HCT116 (cell line): Measurements from ENCODE around the gene RIMBP2. TPM values are rescaled to one million over a fixed set of nuclear protein-coding genes. Genes with fewer than 3 reads are reported as not detected.

Experiments used
- ATAC-seq: fragments of 200-7000 bp; cut with Tn5 transposase; 2 replicates; pipeline ENCODE4 v1.9.1; 2020; ENCODE audit warnings: mild to moderate bottlenecking, moderate library complexity
- BruUV-seq: library from RNA; stranded (reverse); fragments of 400-500 nt; replicated peaks from 2 replicates; lab custom pipeline; 2021; lab: Mats Ljungman, UMichigan
- CTCF ChIA-PET: fragments of 300-600 bp; sonication (Branson Sonifier 250); formaldehyde crosslinking; loops from one replicate; lab custom pipeline; 2021; ENCODE audit warnings: antibody characterized with exemption; lab: Charles Lee
- POLR2A ChIA-PET: fragments of 300-600, 350-600 bp; sonication (Branson Sonifier 250); formaldehyde crosslinking; loops from one replicate; lab custom pipeline; 2021; ENCODE audit warnings: antibody characterized with exemption; lab: Charles Lee
- RAD21 ChIA-PET, 2 experiments: fragments of 300-600 bp; sonication (Branson Sonifier 250); formaldehyde crosslinking; loops; one replicate each; lab custom pipeline; 2023; ENCODE audit warnings: low total read pairs in 2 of 2; ENCODE audit not compliant: uncharacterized antibody in 2 of 2, unreplicated experiment in 2 of 2, low non-redundant PET in 1 of 2; lab: Charles Lee
- DNase-seq: peaks from one replicate; pipeline ENCODE4 v3.0.0-alpha.2; 2010; ENCODE audit warnings: low read depth, low spot score
- H2AFZ ChIP-seq: fragments of 200-600 bp; shearing (Covaris generic), sonication (generic); 2 replicates; pipeline ENCODE4 v1.6.1; 2017; ENCODE audit warnings: low read depth, mixed run types, mixed read lengths, antibody characterized with exemption, low read length; ENCODE audit not compliant: poor library complexity, severe bottlenecking
- H3K27ac ChIP-seq: 2 replicates; pipeline ENCODE4 v1.5.1; 2012; ENCODE audit warnings: low read depth, low read length
- H3K27me3 ChIP-seq: fragments of 200-600 bp; sonication (generic); 2 replicates; pipeline ENCODE4 v1.6.1; 2016; ENCODE audit warnings: mixed run types, low read length, mixed read lengths; ENCODE audit not compliant: insufficient read depth
- H3K36me3 ChIP-seq, 2 experiments: fragments of 200-500 bp in 1 of 2; fragments of 200-600 bp in 1 of 2; sonication (Bioruptor generic) in 1 of 2; sonication (generic) in 1 of 2; 2 replicates each; pipeline versions ENCODE4 v1.5.1 to v1.6.1; 2014 to 2016; ENCODE audit warnings: low read length in 2 of 2, inconsistent platforms in 1 of 2, mixed read lengths in 1 of 2, mixed run types in 1 of 2; ENCODE audit not compliant: insufficient read depth in 2 of 2, control insufficient read depth in 1 of 2
- H3K4me1 ChIP-seq, 2 experiments: fragments of 200-600 bp in 1 of 2; sonication (generic) in 1 of 2; 2 replicates each; pipeline versions ENCODE4 v1.5.1 to v1.6.1; 2012 to 2017; ENCODE audit warnings: low read length in 2 of 2, inconsistent platforms in 1 of 2, mild to moderate bottlenecking in 1 of 2, mixed read lengths in 1 of 2, mixed run types in 1 of 2, moderate library complexity in 1 of 2; ENCODE audit not compliant: insufficient read depth in 2 of 2, control insufficient read depth in 1 of 2
- H3K4me2 ChIP-seq: fragments of 200-600 bp; sonication (generic); 2 replicates; pipeline ENCODE4 v1.6.1; 2017; ENCODE audit warnings: mixed run types, low read length, mixed read lengths
- H3K4me3 ChIP-seq, 2 experiments: fragments of 200-600 bp in 1 of 2; sonication (generic) in 1 of 2; replicated peaks in 1 of 2; 2 replicates each; pipeline ENCODE4 v1.5.1; 2011 to 2016; ENCODE audit warnings: low read length in 2 of 2, control low read depth in 1 of 2, low read depth in 1 of 2, mild to moderate bottlenecking in 1 of 2, mixed read lengths in 1 of 2, mixed run types in 1 of 2
- H3K79me2 ChIP-seq: fragments of 200-600 bp; sonication (generic); 2 replicates; pipeline ENCODE4 v1.6.1; 2017; ENCODE audit warnings: mild to moderate bottlenecking, mixed run types, low read length, moderate library complexity, mixed read lengths; ENCODE audit not compliant: insufficient read depth
- H3K9ac ChIP-seq: fragments of 200-600 bp; sonication (generic); 2 replicates; pipeline ENCODE4 v1.6.1; 2016; ENCODE audit warnings: low read length, mixed read lengths
- H3K9me2 ChIP-seq: fragments of 200-600 bp; sonication (generic), shearing (Covaris generic); 2 replicates; pipeline ENCODE4 v1.6.1; 2017; ENCODE audit warnings: mixed run types, mild to moderate bottlenecking, moderate library complexity; ENCODE audit not compliant: insufficient read depth
- H3K9me3 ChIP-seq, 2 experiments: fragments of 200-500 bp in 1 of 2; fragments of 200-600 bp in 1 of 2; sonication (Bioruptor generic) in 1 of 2; sonication (generic) in 1 of 2; 2 replicates each; pipeline ENCODE4 v1.6.1; 2014 to 2017; ENCODE audit warnings: low read length in 2 of 2, mixed read lengths in 2 of 2, inconsistent platforms in 1 of 2, low read depth in 1 of 2, mild to moderate bottlenecking in 1 of 2, mixed run types in 1 of 2, moderate library complexity in 1 of 2; ENCODE audit not compliant: control insufficient read depth in 1 of 2, insufficient read depth in 1 of 2
- H4K20me1 ChIP-seq: fragments of 200-600 bp; sonication (generic), shearing (Covaris generic); 2 replicates; pipeline ENCODE4 v1.6.1; 2017; ENCODE audit warnings: mixed run types, mild to moderate bottlenecking, moderate library complexity; ENCODE audit not compliant: insufficient read depth
- CBX3 ChIP-seq: IDR thresholded peaks from 2 replicates; pipeline ENCODE4 v1.6.1; 2012; ENCODE audit warnings: low read depth
- CEBPB ChIP-seq: IDR thresholded peaks from 2 replicates; pipeline ENCODE4 v1.6.1; 2012; ENCODE audit warnings: low read depth
- ELF1 ChIP-seq: IDR thresholded peaks from 2 replicates; pipeline ENCODE4 v1.6.1; 2012; ENCODE audit warnings: low read depth, borderline replicate concordance
- FOSL1 ChIP-seq: IDR thresholded peaks from 2 replicates; pipeline ENCODE4 v1.6.1; 2012; ENCODE audit warnings: low read depth
- JUND ChIP-seq: IDR thresholded peaks from 2 replicates; pipeline ENCODE4 v1.6.1; 2012
- POLR2AphosphoS5 ChIP-seq: IDR thresholded peaks from 2 replicates; pipeline ENCODE4 v1.6.1; 2011; ENCODE audit warnings: mild to moderate bottlenecking, low read depth, low read length, moderate library complexity
- RAD21 ChIP-seq: IDR thresholded peaks from 2 replicates; pipeline ENCODE4 v1.6.1; 2012; ENCODE audit warnings: low read depth, mild to moderate bottlenecking
- SIN3A ChIP-seq: IDR thresholded peaks from 2 replicates; pipeline ENCODE4 v1.6.1; 2012; ENCODE audit warnings: low read depth
- SP1 ChIP-seq: IDR thresholded peaks from 2 replicates; pipeline ENCODE4 v1.6.1; 2012; ENCODE audit warnings: low read depth
- SRF ChIP-seq: IDR thresholded peaks from 2 replicates; pipeline ENCODE4 v1.6.1; 2012; ENCODE audit warnings: low read depth
- TCF7L2 ChIP-seq: IDR thresholded peaks from 2 replicates; pipeline ENCODE4 v1.7.0; 2011; ENCODE audit warnings: borderline replicate concordance, inconsistent platforms; ENCODE audit not compliant: insufficient read depth, insufficient read length; ENCODE audit errors: extremely low read depth
- ZFX ChIP-seq: fragments of 450-650 bp; IDR thresholded peaks from 2 replicates; pipeline ENCODE4 v1.6.1; 2017
- ZNF274 ChIP-seq: fragments of 200-500 bp; sonication (Bioruptor generic); IDR thresholded peaks from 2 replicates; pipeline ENCODE4 v1.6.1; 2014; ENCODE audit warnings: mild to moderate bottlenecking, low read depth, low read length, inconsistent platforms
- intact Hi-C: fragments of 100-400 bp; cut with micrococcal nuclease; formaldehyde crosslinking; loops from 2 replicates; pipeline ENCODE4 v1.10.0; 2022
- total RNA-seq: library from RNA; stranded (reverse); gene quantifications from one replicate; pipeline ENCODE4 v1.2.1, GENCODE V29; 2021; ENCODE audit not compliant: unreplicated experiment
- TF ChIP-seq, protein P1 (sequence below): IDR thresholded peaks from 2 replicates; pipeline ENCODE4 v1.6.1; 2011; ENCODE audit warnings: mild to moderate bottlenecking, low read length, moderate library complexity; ENCODE audit not compliant: insufficient replicate concordance; ENCODE audit errors: extremely low read depth
- TF ChIP-seq, protein P2 (sequence below): IDR thresholded peaks from 2 replicates; pipeline ENCODE4 v1.6.1; 2012; ENCODE audit warnings: low read depth
- TF ChIP-seq, protein P3 (sequence below): IDR thresholded peaks from 2 replicates; pipeline ENCODE4 v1.6.1; 2012
- TF ChIP-seq, protein P4 (sequence below), 3 experiments: fragments of 200-600 bp in 1 of 3; sonication (generic) in 1 of 3; IDR thresholded peaks in 2 of 3; conservative IDR thresholded peaks in 1 of 3; 2 replicates each; pipeline ENCODE4 v1.5.1; 2012 to 2017; ENCODE audit warnings: low read depth in 2 of 3, low read length in 2 of 3, antibody characterized with exemption in 1 of 3, borderline replicate concordance in 1 of 3, control low read depth in 1 of 3, mild to moderate bottlenecking in 1 of 3, mixed read lengths in 1 of 3, mixed run types in 1 of 3, moderate library complexity in 1 of 3; ENCODE audit not compliant: insufficient read depth in 1 of 3
- TF ChIP-seq, protein P5 (sequence below): IDR thresholded peaks from 2 replicates; pipeline ENCODE4 v1.6.1; 2012

RIMBP2 gene
- total RNA-seq, 1 experiment from 2014 or later: not detected

DNA sequence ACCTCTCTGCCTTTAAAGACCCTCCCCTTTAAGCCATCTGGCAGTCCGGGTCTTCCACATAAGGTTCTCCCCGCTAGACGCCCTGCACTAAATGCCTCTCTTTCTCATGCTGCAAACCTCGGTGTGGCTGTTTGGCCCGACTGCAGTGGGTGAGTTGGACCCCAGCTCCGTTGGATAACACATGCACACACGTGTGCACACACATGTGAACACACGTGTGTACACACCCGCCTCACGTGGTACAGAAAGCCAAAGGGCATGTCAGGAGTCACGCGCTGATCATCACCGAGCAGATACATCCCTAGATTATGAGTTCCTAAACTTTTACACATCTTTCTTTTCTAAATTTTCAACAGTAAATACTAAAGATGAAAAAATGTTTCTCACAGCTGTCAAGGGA lies 68.3 kb downstream of the RIMBP2 start:
- TF ChIP-seq, protein P1, sequence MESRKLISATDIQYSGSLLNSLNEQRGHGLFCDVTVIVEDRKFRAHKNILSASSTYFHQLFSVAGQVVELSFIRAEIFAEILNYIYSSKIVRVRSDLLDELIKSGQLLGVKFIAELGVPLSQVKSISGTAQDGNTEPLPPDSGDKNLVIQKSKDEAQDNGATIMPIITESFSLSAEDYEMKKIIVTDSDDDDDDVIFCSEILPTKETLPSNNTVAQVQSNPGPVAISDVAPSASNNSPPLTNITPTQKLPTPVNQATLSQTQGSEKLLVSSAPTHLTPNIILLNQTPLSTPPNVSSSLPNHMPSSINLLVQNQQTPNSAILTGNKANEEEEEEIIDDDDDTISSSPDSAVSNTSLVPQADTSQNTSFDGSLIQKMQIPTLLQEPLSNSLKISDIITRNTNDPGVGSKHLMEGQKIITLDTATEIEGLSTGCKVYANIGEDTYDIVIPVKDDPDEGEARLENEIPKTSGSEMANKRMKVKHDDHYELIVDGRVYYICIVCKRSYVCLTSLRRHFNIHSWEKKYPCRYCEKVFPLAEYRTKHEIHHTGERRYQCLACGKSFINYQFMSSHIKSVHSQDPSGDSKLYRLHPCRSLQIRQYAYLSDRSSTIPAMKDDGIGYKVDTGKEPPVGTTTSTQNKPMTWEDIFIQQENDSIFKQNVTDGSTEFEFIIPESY: no peak
- no peak for TF ChIP-seq SP1
- no peak for TF ChIP-seq CEBPB
- no peak for TF ChIP-seq TCF7L2
- TF ChIP-seq ZFX: no peak
- TF ChIP-seq SIN3A: no peak
- TF ChIP-seq, protein P2, sequence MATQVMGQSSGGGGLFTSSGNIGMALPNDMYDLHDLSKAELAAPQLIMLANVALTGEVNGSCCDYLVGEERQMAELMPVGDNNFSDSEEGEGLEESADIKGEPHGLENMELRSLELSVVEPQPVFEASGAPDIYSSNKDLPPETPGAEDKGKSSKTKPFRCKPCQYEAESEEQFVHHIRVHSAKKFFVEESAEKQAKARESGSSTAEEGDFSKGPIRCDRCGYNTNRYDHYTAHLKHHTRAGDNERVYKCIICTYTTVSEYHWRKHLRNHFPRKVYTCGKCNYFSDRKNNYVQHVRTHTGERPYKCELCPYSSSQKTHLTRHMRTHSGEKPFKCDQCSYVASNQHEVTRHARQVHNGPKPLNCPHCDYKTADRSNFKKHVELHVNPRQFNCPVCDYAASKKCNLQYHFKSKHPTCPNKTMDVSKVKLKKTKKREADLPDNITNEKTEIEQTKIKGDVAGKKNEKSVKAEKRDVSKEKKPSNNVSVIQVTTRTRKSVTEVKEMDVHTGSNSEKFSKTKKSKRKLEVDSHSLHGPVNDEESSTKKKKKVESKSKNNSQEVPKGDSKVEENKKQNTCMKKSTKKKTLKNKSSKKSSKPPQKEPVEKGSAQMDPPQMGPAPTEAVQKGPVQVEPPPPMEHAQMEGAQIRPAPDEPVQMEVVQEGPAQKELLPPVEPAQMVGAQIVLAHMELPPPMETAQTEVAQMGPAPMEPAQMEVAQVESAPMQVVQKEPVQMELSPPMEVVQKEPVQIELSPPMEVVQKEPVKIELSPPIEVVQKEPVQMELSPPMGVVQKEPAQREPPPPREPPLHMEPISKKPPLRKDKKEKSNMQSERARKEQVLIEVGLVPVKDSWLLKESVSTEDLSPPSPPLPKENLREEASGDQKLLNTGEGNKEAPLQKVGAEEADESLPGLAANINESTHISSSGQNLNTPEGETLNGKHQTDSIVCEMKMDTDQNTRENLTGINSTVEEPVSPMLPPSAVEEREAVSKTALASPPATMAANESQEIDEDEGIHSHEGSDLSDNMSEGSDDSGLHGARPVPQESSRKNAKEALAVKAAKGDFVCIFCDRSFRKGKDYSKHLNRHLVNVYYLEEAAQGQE: no peak
- TF ChIP-seq CBX3: no peak
- TF ChIP-seq, protein P3, sequence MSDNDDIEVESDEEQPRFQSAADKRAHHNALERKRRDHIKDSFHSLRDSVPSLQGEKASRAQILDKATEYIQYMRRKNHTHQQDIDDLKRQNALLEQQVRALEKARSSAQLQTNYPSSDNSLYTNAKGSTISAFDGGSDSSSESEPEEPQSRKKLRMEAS: no peak
- TF ChIP-seq, protein P4, sequence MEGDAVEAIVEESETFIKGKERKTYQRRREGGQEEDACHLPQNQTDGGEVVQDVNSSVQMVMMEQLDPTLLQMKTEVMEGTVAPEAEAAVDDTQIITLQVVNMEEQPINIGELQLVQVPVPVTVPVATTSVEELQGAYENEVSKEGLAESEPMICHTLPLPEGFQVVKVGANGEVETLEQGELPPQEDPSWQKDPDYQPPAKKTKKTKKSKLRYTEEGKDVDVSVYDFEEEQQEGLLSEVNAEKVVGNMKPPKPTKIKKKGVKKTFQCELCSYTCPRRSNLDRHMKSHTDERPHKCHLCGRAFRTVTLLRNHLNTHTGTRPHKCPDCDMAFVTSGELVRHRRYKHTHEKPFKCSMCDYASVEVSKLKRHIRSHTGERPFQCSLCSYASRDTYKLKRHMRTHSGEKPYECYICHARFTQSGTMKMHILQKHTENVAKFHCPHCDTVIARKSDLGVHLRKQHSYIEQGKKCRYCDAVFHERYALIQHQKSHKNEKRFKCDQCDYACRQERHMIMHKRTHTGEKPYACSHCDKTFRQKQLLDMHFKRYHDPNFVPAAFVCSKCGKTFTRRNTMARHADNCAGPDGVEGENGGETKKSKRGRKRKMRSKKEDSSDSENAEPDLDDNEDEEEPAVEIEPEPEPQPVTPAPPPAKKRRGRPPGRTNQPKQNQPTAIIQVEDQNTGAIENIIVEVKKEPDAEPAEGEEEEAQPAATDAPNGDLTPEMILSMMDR (IDR thresholded peaks at IDR 0.05 in 2 of 3, conservative IDR thresholded peaks at IDR 0.05 in 1 of 3; ENCODE audit: borderline replicate concordance in 1 of 3, insufficient read depth in 1 of 3, low read depth in 2 of 3, low read length in 2 of 3): no peak
- TF ChIP-seq, protein P5, sequence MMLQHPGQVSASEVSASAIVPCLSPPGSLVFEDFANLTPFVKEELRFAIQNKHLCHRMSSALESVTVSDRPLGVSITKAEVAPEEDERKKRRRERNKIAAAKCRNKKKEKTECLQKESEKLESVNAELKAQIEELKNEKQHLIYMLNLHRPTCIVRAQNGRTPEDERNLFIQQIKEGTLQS: no peak
- TF ChIP-seq FOSL1: no peak
- TF ChIP-seq RAD21: no peak
- TF ChIP-seq ELF1: no peak
- no peak for TF ChIP-seq POLR2AphosphoS5
- TF ChIP-seq SRF: no peak
- no peak for TF ChIP-seq ZNF274
- TF ChIP-seq JUND: no peak
- no peaks in the 10 kb centered on the region for H3K27me3 ChIP-seq
- CTCF ChIA-PET: no interaction called here
- no peaks in the 10 kb centered on the region for H3K9me3 ChIP-seq
- no peaks in the 10 kb centered on the region for H3K4me1 ChIP-seq
- no peak overlapping the region for H3K4me2 ChIP-seq
- POLR2A ChIA-PET: no interaction called here
- H3K36me3 ChIP-seq: no peaks in the 10 kb centered on the region
- ATAC-seq (no peak), DNase-seq (no peak)
- H4K20me1 ChIP-seq: no peaks in the 10 kb centered on the region
- RAD21 ChIA-PET: no interaction called here
- no peak overlapping the region for H2AFZ ChIP-seq
- no peaks in the 10 kb centered on the region for H3K79me2 ChIP-seq
- BruUV-seq: no TSS peak
- intact Hi-C loops: no loop called here
- no peak overlapping the region for H3K4me3 ChIP-seq
- no peaks in the 10 kb centered on the region for H3K9me2 ChIP-seq
- H3K9ac ChIP-seq: no peak overlapping the region
- no peak overlapping the region for H3K27ac ChIP-seq
